Stimulated activated naive CD8-positive, alpha-beta T cell treated with anti-CD3 and anti-CD28 coated beads, Interleukin-15, Interleukin-2, amounts not matched to agents 100 U/mL and 50 U/mL, for 24 hours (primary cell): ENCODE results near the gene TFEC.
"Not testable (repeated sequence)": the region's sequence is repeated elsewhere in the genome, so short reads cannot be mapped to it uniquely, and the experiment has no call there.

Experiments
- ATAC-seq: fragments of 150-1000 bp; cut with Tn5 transposase; one replicate; pipeline ENCODE4 v1.10.0; 2021
- DNase-seq: peaks from one replicate; pipeline ENCODE4 v3.0.0; 2021

TFEC gene

GRCh38 chr7:115929736-115930135 is 100.8 kb downstream of the TFEC start:
- DNase-seq, ATAC-seq: not testable (repeated sequence)

DNA sequence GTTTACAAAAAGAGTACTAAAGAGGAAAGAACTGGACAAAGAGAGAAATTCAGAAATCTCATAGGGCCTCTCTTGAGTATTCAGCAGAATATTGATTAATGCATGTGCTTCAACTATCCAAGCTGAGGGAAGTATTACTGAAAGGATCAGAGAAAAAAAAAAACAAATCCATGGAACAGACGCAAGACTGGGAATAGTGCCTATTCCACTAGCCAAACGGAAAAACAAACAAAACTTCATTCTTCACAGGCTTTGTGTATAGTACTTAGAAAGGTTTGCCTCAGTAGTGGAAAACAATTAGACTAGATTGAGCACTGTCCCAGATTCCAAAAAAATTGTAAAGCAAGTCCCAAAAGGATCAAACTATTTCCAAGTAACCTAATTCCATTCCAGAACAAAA is 106.2 kb downstream of the TFEC start:
- DNase-seq (no peak), ATAC-seq (no peak)

DNA sequence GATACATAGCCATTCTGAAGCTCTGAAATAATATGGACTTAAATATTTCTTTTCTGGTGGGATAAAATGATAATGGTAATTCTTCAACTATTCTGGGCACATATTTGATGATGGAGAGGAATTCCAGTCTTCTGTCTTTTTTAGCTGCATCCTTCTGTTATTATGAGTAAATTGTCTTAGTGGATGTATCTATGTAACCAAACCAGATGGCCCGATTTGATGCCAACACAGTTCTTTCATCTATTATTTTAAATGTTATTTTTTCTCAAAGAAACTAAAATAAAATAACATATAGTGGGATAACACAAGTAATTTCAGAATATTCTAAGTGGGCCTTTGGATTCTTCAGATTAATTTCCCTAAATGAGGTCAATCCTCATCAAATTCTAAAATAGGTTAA is 110.2 kb downstream of the TFEC start:
- ATAC-seq (no peak), DNase-seq (no peak)

GRCh38 chr7:115914951-115915350 is 115.6 kb downstream of the TFEC start:
- DNase-seq (no peak), ATAC-seq (no peak)

GRCh38 chr7:115911465-115911864 is 119.1 kb downstream of the TFEC start:
- ATAC-seq: no peak

GRCh38 chr7:115910541-115911164 is 119.9 kb downstream of the TFEC start:
- DNase-seq (no peak), ATAC-seq (no peak)

More at GRCh38 chr7:115911465-115911864, 119.1 kb downstream of the TFEC start:
- DNase-seq: no peak

- no peak for DNase-seq
- ATAC-seq: no peak
These were observed 123.8 kb downstream of the TFEC start for GRCh38 chr7:115906731-115907130.

- no peak for DNase-seq
- no peak for ATAC-seq
These were observed 140.9 kb downstream of the TFEC start for GRCh38 chr7:115889669-115889984.

DNA sequence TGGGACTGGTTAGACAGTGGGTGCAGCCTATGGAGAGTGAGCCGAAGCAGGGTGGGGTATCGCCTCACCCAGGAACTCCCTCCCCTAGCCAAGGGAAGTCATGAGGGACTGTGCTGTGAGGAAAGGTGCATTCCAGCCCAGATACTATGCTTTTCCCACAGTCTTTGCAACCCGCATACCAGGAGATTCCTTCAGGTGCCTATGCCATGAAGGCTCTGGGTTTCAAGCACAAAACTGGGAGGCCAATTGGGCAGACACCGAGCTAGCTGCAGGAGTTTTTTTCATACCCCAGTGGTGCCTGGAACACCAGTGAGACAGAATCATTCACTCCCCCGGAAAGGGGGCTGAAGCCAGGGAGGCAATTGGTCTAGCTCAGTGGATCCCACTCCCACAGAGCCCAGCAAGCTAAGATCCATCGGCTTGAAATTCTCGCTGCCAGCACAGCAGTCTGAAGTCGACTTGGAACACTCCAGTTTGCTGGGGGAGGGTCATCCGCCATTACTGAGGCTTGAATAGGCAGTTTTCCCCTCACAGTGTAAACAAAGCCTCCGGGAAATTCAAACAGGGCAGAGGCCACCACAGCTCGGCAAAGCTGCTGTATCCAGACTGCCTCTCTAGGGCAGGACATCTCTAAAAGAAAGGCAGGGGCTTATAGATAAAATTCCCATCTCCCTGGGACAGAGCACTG is 141.4 kb downstream of the TFEC start:
- no peak for ATAC-seq
- DNase-seq: no peak

- ATAC-seq: no peak
- DNase-seq: no peak
These were observed 145.0 kb downstream of the TFEC start for GRCh38 chr7:115885550-115885949.
